ENCODE data around the gene JARID2. TPM values are rescaled to one million over a fixed set of nuclear protein-coding genes. Genes with fewer than 3 reads are reported as not detected.

Gene JARID2
- total RNA-seq, 6 experiments from 2014 or later = 2.5 to 3.9 (median 3.0) TPM

- 63% methylated on average over 3 of the region's 3 CpGs for WGBS (ENCODE audit: insufficient coverage, low coverage, low lambda C conversion rate, missing lambda C conversion rate)
- Histone ChIP-seq H3K9me3 (no peaks in the 10 kb centered on the region), H3K27me3 (no peaks in the 10 kb centered on the region), H3K4me3 (no peak overlapping the region), H3K4me1 (peaks cover 0 to 25% (median 10%) of the 10 kb centered on the region in 4 donors), H3K36me3 (no peaks in the 10 kb centered on the region), H3K27ac (no peak overlapping the region)
- TF ChIP-seq CTCF (IDR thresholded peaks at IDR 0.05) (no peak), POLR2A (IDR thresholded peaks at IDR 0.05) (no peak)
- intact Hi-C loops (cut with DNase I) = no loop called here
- ATAC-seq = no peak
- no peak for DNase-seq
Observed at GRCh38 chr6:15361197-15361596, 115.3 kb downstream of the JARID2 start.

GRCh38 chr6:15362274-15363160, 116.6 kb downstream of the JARID2 start:
- ATAC-seq (peak; percentile 71 to 78 (median 76)), DNase-seq (no peak)
- H3K36me3 ChIP-seq = no peaks in the 10 kb centered on the region
- intact Hi-C loops (cut with DNase I) = no loop called here
- WGBS (ENCODE audit: insufficient coverage, low coverage, low lambda C conversion rate, missing lambda C conversion rate) = 27% methylated on average over 9 of the region's 9 CpGs
- H3K4me3 ChIP-seq = peak overlapping the region in 2 of 3 donors; percentile 16 to 20
- peak overlapping the region in 1 of 3 donors; percentile 68 for H3K27ac ChIP-seq
- no peaks in the 10 kb centered on the region for H3K27me3 ChIP-seq
- TF ChIP-seq POLR2A (IDR thresholded peaks at IDR 0.05) = no peak
- TF ChIP-seq CTCF (IDR thresholded peaks at IDR 0.05) = no peak
- no peaks in the 10 kb centered on the region for H3K9me3 ChIP-seq
- peaks cover 0 to 36% (median 15%) of the 10 kb centered on the region in 4 donors for H3K4me1 ChIP-seq

GRCh38 chr6:15363164-15363522, 117.3 kb downstream of the JARID2 start:
- Histone ChIP-seq H3K4me3 (peak overlapping the region in 2 of 3 donors; percentile 16 to 20), H3K27ac (peak overlapping the region in 1 of 3 donors; percentile 68), H3K4me1 (peaks cover 0 to 37% (median 17%) of the 10 kb centered on the region in 4 donors), H3K27me3 (no peaks in the 10 kb centered on the region), H3K9me3 (no peaks in the 10 kb centered on the region), H3K36me3 (no peaks in the 10 kb centered on the region)
- intact Hi-C loops (cut with DNase I) = no loop called here
- WGBS (ENCODE audit: insufficient coverage, low coverage, low lambda C conversion rate, missing lambda C conversion rate) = 7% methylated on average over 2 of the region's 3 CpGs
- TF ChIP-seq CTCF (IDR thresholded peaks at IDR 0.05) (no peak), POLR2A (IDR thresholded peaks at IDR 0.05) (no peak)
- ATAC-seq = peak; percentile 22 to 44 (median 29)
- no peak for DNase-seq

- Histone ChIP-seq H3K27ac (peak overlapping the region in 1 of 3 donors; percentile 68), H3K4me3 (no peak overlapping the region), H3K27me3 (no peaks in the 10 kb centered on the region), H3K4me1 (peaks cover 0 to 37% (median 17%) of the 10 kb centered on the region in 4 donors), H3K9me3 (no peaks in the 10 kb centered on the region), H3K36me3 (no peaks in the 10 kb centered on the region)
- intact Hi-C loops (cut with DNase I) = no loop called here
- no peak for ATAC-seq
- 50% methylated on average over 9 of the region's 9 CpGs for WGBS (ENCODE audit: insufficient coverage, low coverage, low lambda C conversion rate, missing lambda C conversion rate)
- DNase-seq = no peak
- TF ChIP-seq POLR2A (IDR thresholded peaks at IDR 0.05) (no peak), CTCF (IDR thresholded peaks at IDR 0.05) (no peak)
Observed at GRCh38 chr6:15363523-15364400, 117.9 kb downstream of the JARID2 start.
